ENCODE data around the gene CEP83. TPM values are rescaled to one million over a fixed set of nuclear protein-coding genes. Genes with fewer than 3 reads are reported as not detected.

The CEP83 gene
- total and polyA plus RNA-seq, 9 of the 15 experiments (the other 6 are each of a cell fraction or from before 2014, with no cell fraction given), result 5.3 to 40.5 (median 31.3) TPM

DNA sequence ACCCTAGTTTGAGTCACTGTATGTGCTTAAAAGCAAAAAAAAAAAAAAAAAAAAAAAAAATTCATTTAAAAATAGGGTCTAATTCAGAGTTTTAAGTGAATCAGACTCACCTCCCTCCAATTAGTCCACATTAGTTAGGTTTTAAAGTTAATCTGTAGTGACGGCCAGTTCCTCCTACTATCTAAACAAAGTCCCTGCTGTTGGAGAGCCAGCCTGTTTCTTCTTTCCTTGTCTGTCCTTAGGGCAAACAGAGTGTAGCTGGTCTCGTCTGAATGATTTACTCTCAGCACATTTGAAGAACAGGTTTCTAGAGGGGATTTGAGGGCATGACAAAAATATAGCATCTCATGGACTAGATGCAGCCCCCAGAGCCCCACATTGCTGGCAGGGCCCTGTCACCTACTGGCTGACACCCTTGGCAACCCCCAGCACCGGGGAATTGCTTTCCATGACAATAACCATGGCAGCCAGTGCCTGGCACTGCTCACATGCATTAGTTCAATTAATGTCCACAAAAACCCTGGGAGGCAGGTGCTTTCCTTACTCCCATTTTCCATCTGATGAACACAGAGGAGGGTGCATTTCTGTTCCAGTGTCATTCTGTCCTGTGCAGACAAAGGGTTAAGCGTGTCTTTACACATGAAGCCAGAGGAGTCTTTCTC is 173.0 kb downstream of the CEP83 start (continued):
- TF ChIP-seq SOX6 (IDR thresholded peaks at IDR 0.05), result no peak
- TF ChIP-seq, protein P1, sequence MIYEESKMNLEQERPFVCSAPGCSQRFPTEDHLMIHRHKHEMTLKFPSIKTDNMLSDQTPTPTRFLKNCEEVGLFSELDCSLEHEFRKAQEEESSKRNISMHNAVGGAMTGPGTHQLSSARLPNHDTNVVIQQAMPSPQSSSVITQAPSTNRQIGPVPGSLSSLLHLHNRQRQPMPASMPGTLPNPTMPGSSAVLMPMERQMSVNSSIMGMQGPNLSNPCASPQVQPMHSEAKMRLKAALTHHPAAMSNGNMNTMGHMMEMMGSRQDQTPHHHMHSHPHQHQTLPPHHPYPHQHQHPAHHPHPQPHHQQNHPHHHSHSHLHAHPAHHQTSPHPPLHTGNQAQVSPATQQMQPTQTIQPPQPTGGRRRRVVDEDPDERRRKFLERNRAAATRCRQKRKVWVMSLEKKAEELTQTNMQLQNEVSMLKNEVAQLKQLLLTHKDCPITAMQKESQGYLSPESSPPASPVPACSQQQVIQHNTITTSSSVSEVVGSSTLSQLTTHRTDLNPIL (CRISPR knock-in tag; IDR thresholded peaks at IDR 0.05), result no peak

DNA sequence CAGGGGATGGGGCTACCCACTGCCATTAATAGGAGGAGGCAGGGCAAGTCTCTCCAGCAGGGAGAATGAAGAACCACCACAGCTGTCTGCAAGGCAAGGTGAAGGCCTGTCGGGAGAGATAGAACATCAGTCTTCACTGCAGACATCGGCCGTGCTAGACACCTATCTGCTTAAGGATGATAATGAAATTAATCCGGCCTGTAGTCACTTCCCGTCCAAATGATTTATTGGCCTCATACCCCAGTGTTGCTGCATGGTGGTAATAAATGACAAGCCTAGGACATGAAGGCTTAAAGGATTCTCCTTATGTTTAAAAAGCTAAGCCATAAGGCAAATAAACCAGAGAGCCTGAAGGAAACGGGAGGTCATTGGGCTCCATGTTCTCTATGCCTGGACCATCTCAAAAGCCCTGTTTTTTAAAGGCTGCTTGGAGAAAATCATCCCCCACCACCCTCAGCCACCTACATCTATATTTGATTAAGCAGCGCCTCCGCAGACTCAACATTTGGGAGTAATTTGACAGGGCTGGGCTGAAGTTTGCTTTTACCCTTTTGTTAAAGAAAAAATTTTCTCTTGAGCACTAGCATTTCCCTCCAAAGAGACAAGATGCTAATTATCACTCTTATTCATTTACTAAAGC is 173.6 kb downstream of the CEP83 start:
- Histone ChIP-seq H3K36me3 (ENCODE audit: control insufficient read depth, insufficient read depth, low read length) (no peaks in the 10 kb centered on the region), H2AFZ (ENCODE audit: low read depth, low read length) (no peak overlapping the region), H3K79me2 (ENCODE audit: control insufficient read depth, insufficient read depth, low read length) (no peaks in the 10 kb centered on the region), H4K20me1 (replicated peaks; ENCODE audit: control insufficient read depth, insufficient read depth, low read length) (no peaks in the 10 kb centered on the region; the same call in 1 of the 2 replicates), H3K9me1 (ENCODE audit: control insufficient read depth, insufficient read depth, low read length) (no peaks in the 10 kb centered on the region), H3K4me1 (replicated peaks in 1 of 2; ENCODE audit: control insufficient read depth in 2 of 2, insufficient read depth in 2 of 2, low read length in 2 of 2) (peaks cover 10 to 12% of the 10 kb centered on the region in 2 experiments; a peak in 3 of 5 replicates), H3K4me2 (ENCODE audit: insufficient read depth, low read length) (no peak overlapping the region), H3K4me3 (no peak overlapping the region), H3K27ac (ENCODE audit: extremely low read depth, low read depth, low read length) (no peak overlapping the region), H3K9ac (ENCODE audit: insufficient read depth in 1 of 2, low read depth in 2 of 2, low read length in 2 of 2) (no peak overlapping the region), H3K27me3 (ENCODE audit: control insufficient read depth in 2 of 2, insufficient read depth in 2 of 2, low read length in 2 of 2) (no peaks in the 10 kb centered on the region), H3K9me3 (replicated peaks; ENCODE audit: control insufficient read depth, insufficient read depth, low read depth, low read length) (no peaks in the 10 kb centered on the region)
- peak; percentile 17; the same call in 1 of the 3 replicates for ATAC-seq
- ChIA-PET CTCF (ENCODE audit: low intra/inter-chr PET ratio) (no interaction called here), POLR2A (no interaction called here)
- DNase-seq (ENCODE audit: extremely low read depth in 1 of 4, low spot score in 3 of 4), result peak in 2 of 4 experiments; percentile 21 to 45
- intact Hi-C loops (cut with micrococcal nuclease), result no loop called here
- peak; percentile 80 for FAIRE-seq
- WGBS (ENCODE audit: insufficient coverage, low coverage, missing lambda C conversion rate), result 29% methylated on average over 8 of the region's 8 CpGs
- in situ Hi-C loops (cut with MboI), result no loop called here
- no TSS peak for BruUV-seq (replicated peaks)
- no peak for TF ChIP-seq NUFIP1 (IDR thresholded peaks at IDR 0.05; ENCODE audit: partially characterized antibody)
- no peak for TF ChIP-seq ESRRB (CRISPR knock-in tag; IDR thresholded peaks at IDR 0.05; ENCODE audit: borderline replicate concordance)
- peak; percentile 31 for TF ChIP-seq CXXC5 (CRISPR knock-in tag; IDR thresholded peaks at IDR 0.05)
- TF ChIP-seq, protein P2, sequence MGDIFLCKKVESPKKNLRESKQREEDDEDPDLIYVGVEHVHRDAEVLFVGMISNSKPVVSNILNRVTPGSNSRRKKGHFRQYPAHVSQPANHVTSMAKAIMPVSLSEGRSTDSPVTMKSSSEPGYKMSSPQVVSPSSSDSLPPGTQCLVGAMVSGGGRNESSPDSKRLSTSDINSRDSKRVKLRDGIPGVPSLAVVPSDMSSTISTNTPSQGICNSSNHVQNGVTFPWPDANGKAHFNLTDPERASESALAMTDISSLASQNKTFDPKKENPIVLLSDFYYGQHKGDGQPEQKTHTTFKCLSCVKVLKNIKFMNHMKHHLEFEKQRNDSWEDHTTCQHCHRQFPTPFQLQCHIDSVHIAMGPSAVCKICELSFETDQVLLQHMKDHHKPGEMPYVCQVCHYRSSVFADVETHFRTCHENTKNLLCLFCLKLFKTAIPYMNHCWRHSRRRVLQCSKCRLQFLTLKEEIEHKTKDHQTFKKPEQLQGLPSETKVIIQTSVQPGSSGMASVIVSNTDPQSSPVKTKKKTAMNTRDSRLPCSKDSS (IDR thresholded peaks at IDR 0.05; ENCODE audit: low read depth, partially characterized antibody), result no peak
- TF ChIP-seq TAL1 (IDR thresholded peaks at IDR 0.05), result peak; percentile 64
- TF ChIP-seq FIP1L1 (IDR thresholded peaks at IDR 0.05; ENCODE audit: low read depth, low read length, poor library complexity, severe bottlenecking), result no peak
- no peak for TF ChIP-seq NFE2 (IDR thresholded peaks at IDR 0.05; ENCODE audit: low read depth)
- TF ChIP-seq FOXA3 (CRISPR knock-in tag; conservative IDR thresholded peaks at IDR 0.05 in 1 of 2, IDR thresholded peaks at IDR 0.05 in 1 of 2), result no peak
- no peak for TF ChIP-seq PTTG1 (tag; IDR thresholded peaks at IDR 0.05; ENCODE audit: low read depth)
- TF ChIP-seq, protein P3, sequence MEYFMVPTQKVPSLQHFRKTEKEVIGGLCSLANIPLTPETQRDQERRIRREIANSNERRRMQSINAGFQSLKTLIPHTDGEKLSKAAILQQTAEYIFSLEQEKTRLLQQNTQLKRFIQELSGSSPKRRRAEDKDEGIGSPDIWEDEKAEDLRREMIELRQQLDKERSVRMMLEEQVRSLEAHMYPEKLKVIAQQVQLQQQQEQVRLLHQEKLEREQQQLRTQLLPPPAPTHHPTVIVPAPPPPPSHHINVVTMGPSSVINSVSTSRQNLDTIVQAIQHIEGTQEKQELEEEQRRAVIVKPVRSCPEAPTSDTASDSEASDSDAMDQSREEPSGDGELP (CRISPR knock-in tag; IDR thresholded peaks at IDR 0.05; ENCODE audit: borderline replicate concordance), result no peak
- TF ChIP-seq MCM5 (IDR thresholded peaks at IDR 0.05; ENCODE audit: low read depth), result no peak

Data from K562 (cell line).